GM12891 (cell line): Measurements from ENCODE around the gene GREB1.

Experiments
- DNase-seq: peaks from one replicate; pipeline ENCODE4 v3.0.0; 2011; ENCODE audit warnings: low spot score; ENCODE audit not compliant: insufficient read length
- FAIRE-seq: peaks from 2 replicates; lab custom pipeline; 2011; peaks lifted over from hg19 to GRCh38; lab: Jason Lieb, UNC
- PAX5 ChIP-seq: IDR thresholded peaks from 2 replicates; pipeline ENCODE4 v1.6.1; 2011; ENCODE audit warnings: low read length, moderate library complexity, mild to moderate bottlenecking; ENCODE audit not compliant: insufficient read depth, severe bottlenecking
- POLR2A ChIP-seq: IDR thresholded peaks from 2 replicates; pipeline ENCODE4 v1.6.1; 2011; ENCODE audit warnings: low read depth, low read length, control low read depth
- POLR2AphosphoS5 ChIP-seq: IDR thresholded peaks from 2 replicates; pipeline ENCODE4 v1.6.1; 2011; ENCODE audit warnings: low read depth, low read length, control low read depth
- POU2F2 ChIP-seq: IDR thresholded peaks from 2 replicates; pipeline ENCODE4 v1.6.1; 2011; ENCODE audit warnings: low read depth, mild to moderate bottlenecking, control low read depth, low read length, moderate library complexity
- SPI1 ChIP-seq: IDR thresholded peaks from 2 replicates; pipeline ENCODE4 v1.6.1; 2011; ENCODE audit warnings: low read depth, low read length, control low read depth
- TAF1 ChIP-seq: IDR thresholded peaks from 2 replicates; pipeline ENCODE4 v1.6.1; 2011; ENCODE audit warnings: low read depth, low read length, control low read depth

GREB1 gene

DNA sequence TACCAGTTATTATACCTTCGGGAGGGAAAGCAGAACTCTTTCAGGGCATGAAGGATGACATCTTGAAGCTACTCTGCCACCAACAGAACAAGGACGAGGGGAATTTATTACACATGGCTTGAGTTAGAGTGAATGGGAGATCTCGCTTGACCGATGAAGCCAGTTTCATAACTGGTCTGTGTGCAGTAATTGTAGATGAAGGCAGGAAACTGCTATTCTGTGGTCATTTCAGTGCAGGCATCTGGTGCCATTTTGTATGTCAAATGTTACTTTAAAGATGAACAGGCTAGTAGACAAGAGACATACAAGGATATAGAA, 20.5 kb downstream of the GREB1 start:
- TF ChIP-seq POLR2AphosphoS5 (no peak), PAX5 (no peak), TAF1 (no peak), POU2F2 (no peak), SPI1 (no peak)
- no peak for FAIRE-seq
- DNase-seq = no peak

DNA sequence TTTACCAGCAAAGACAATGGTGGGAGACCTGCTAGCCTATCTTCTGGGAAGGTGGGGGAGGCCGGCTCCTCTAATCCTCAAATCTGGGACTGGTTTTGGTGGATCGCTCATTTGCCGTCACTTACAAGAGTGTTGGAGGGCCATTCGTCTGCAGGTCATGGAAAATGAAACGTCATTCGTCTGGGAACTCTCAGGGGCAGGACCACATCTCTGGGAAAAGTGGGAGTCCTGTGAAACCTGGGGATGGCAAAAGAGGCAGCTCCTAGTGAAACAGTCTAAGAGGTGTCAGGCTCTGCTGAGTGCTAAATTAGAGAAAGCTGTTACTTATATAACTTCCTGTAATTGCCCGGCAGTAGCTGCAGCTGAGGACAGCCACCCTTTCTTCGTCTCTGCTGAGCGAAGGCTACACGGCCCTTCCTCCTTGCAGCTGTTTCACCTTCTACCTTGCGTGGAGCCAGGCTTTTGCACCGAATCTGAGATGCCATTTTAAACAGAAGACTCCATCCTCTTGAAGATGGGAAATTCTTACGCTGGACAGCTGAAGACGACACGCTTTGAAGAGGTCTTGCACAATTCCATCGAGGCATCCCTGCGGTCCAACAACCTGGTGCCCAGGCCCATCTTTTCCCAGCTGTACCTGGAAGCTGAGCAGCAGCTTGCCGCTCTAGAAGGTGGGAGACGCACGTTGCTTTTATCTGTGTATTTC, 22.4 kb downstream of the GREB1 start:
- FAIRE-seq = no peak
- TF ChIP-seq POLR2AphosphoS5 = no peak
- no peak for TF ChIP-seq TAF1
- TF ChIP-seq POLR2A = no peak
- TF ChIP-seq POU2F2 = no peak
- TF ChIP-seq SPI1 = no peak
- no peak for TF ChIP-seq PAX5

DNA sequence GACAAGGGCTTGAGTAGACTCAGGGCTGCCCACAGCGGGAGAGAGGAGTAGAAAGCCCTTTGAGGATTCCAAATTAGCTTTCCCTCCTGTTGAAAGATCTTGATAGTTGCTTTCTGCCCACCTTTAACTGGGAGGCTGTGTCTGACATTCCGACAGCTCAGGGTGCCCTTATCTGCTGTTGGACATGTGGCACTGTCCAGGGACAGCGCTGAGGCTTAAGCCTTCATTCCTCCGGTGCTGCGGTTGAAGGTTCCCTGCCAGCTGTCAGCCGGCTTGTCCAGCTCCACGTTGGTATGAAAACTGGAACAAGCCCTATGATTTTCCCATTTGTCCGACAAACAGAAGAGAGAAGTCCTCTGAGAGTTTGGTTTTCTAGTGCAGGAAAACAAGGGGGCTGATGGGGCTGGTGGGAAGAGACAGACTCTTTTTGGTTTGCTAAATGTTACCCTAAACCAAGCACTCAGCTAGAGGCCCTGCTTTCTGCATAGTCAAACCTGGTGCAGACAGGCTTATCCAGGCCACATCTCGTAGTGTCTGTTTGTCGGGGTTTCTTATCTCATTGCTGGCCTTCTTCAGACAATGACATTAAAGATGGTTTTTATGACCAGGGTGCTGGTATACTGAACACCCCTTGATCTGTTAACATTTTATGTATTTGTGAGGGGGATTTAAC, 24.5 kb downstream of the GREB1 start:
- DNase-seq = no peak
- FAIRE-seq = no peak
- TF ChIP-seq TAF1 = no peak
- TF ChIP-seq SPI1 = no peak
- no peak for TF ChIP-seq POLR2A

More for the DNA sequence above, 22.4 kb downstream of the GREB1 start:
- DNase-seq = no peak

DNA sequence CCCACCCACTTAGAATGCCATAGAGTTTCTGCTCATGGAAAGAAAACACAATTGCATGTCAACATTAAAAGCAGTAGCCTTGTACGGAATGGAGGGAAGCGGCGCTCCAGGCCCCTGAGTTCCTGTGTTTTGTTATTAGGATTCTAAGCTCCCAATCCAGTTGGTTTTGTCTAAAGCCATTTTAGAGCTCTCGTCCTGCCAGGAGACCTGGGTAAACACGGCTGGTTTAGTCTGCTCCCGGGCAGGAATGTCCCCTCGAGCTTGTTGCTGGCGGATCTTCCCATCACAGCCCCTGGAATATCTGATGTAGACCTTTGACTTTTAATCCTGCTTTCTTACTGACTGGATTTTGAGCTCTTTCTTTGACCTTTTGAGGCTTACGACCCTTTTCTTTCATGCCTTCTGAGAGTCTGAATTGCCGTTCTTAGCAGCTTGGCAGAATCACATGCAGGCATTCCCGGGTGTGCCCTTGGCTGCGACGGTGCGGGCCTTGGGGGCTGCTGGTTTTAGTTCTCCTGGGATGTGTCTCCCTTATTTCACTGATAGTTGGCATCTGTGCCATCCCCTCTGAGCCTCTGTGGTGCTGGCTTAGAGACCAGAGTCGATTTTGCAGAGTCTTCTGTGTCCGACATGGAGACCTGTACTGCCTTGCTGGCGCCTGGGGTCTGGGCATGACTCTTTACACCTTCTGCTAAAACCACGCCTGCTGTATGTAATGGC, 25.4 kb downstream of the GREB1 start:
- no peak for DNase-seq
- no peak for FAIRE-seq

DNA sequence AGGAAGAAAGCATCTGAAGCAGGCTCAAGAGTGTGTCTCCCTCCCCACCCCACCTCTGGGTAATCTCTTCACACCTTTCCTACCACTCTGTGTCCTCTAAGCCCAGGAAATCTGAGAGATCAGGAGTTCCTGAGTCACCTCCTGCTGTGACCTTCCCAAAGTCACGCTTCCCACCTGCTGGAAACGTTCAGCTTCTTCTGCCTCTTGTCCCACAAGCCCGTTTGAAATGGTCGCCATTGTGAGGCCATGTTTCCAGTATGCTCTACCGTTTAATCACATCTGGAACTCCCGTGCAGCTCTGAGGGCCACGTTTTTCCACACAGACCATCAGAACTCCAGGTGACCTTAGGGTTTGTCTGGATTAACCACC, 25.9 kb downstream of the GREB1 start:
- FAIRE-seq = no peak
- no peak for DNase-seq
- no peak for TF ChIP-seq POLR2A
- TF ChIP-seq PAX5 = no peak
- TF ChIP-seq SPI1 = no peak
- TF ChIP-seq POLR2AphosphoS5 = no peak
- TF ChIP-seq POU2F2 = no peak
- TF ChIP-seq TAF1 = no peak

More for the DNA sequence above, 25.4 kb downstream of the GREB1 start:
- TF ChIP-seq POLR2A = no peak
- TF ChIP-seq TAF1 = no peak
- no peak for TF ChIP-seq POU2F2
- TF ChIP-seq SPI1 = no peak
- TF ChIP-seq POLR2AphosphoS5 = no peak
- no peak for TF ChIP-seq PAX5

DNA sequence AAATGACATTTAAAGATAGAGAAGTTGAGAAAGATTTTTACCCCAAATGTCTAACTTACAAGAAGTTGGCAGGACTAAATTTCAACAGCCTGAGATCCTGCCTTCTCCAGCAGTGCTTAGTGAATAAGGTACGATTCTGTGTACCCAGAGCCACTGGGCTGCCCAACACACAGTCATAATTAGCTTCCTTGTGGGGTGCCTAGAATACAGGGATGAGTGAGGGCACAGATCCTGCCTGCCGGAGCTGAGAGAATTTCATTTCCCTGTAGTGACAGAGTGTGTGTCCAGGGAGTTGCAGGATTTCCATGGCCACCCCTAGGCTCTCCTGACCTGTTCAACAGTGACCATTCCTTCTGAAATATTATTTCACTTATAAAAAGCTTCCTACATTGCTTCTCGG, 27.0 kb downstream of the GREB1 start:
- FAIRE-seq (no peak), DNase-seq (no peak)
- no peak for TF ChIP-seq PAX5
- no peak for TF ChIP-seq POLR2A
- no peak for TF ChIP-seq POLR2AphosphoS5
- TF ChIP-seq SPI1 = no peak
- no peak for TF ChIP-seq POU2F2
- no peak for TF ChIP-seq TAF1

DNA sequence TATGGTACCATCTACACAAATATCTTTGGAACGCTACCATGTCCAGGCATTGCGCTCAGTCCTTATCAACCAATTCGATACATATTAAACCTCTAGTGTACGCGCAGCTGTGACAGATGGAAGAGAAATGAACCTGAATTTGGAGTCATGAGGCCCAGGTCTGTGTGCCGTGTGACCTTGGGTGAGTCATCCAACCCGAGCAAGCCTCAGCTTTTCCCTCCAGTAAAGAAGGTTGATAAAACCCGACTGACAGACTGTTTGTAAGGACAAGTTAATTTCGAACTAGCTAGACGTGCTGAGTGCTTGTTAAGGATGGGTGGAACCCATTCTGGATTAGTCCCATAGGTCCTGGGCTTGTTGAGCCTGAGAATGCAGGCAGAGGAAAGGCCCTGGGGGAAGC, 28.2 kb downstream of the GREB1 start:
- no peak for FAIRE-seq
- TF ChIP-seq POLR2AphosphoS5 = no peak
- no peak for TF ChIP-seq POU2F2
- no peak for TF ChIP-seq TAF1
- no peak for TF ChIP-seq POLR2A
- TF ChIP-seq SPI1 = no peak
- no peak for TF ChIP-seq PAX5
- DNase-seq = no peak

DNA sequence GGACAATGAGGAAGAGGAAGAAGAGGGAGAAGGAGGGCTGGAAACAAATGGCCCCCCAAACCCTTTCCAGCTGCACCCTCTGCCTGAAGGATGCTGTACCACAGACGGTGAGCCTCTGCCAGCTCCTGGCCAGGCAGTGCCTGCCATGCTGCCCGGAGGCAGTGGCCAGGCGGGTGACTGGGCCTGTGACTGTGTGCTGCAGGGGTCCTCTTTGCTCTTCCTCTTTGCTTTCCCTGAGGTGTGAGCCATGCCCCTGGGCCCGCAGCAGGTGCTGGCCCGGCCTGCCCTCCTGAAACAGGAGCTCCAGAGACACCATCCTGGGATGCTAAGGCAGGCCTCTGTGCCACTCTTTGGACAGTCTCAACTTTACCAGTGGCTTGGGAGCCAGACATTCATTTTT, 28.6 kb downstream of the GREB1 start:
- FAIRE-seq (no peak), DNase-seq (no peak)
- TF ChIP-seq POLR2A (no peak), SPI1 (no peak)

DNA sequence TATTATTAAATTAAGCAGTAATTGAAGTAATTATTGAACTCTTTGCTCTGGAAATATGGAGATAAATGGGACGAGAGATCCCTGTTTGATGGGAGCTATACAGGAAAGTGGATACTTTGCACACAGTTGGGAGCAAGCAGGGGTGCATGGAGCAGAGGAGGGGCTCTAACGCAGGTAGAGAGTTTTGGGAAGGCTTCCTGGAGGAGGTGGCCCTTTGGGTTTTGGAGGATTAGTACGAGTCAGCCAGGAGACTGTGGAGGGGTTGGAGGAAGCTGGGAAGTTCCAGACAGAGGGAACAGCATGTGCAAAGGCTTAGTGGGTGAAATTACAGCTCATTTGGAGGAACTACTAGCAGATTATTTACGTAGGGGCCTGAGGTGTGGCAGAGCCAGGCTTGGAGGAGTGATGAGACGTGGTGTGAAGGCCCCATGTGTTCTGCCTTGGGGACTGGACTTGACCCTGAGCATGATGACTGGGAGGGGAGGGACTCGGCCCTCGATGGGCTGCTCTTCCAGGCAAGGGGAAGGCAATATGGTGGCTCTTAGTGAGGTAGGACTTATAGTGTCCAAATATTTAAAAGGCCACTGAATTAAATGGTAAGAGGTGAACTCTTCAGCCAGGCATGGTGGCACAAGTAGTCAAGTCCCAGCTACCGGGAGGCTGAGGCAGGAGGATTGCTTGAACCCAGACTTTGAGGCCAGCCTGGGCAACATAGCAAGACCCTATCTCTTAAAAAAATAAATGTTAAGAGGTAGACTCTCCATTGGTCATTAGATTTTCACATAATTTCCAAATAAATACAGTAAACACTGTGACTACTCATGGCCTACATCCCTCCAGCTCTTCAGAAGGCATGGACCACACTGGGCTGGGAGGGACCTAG, 30.2 kb downstream of the GREB1 start:
- TF ChIP-seq TAF1 (no peak), SPI1 (no peak), PAX5 (no peak), POU2F2 (no peak), POLR2A (no peak), POLR2AphosphoS5 (no peak)
- no peak for FAIRE-seq
- DNase-seq = no peak
